Suprapubic skin (tissue), 4 donors: ENCODE measurements around the gene SDR42E2. TPM values are rescaled to one million over a fixed set of nuclear protein-coding genes. Genes with fewer than 3 reads are reported as not detected.

ENCODE experiments used
- DNase-seq, 2 donors: peaks; one replicate each; pipeline ENCODE4 v3.0.0-alpha.2; 2019; ENCODE audit warnings: low spot score in 2 of 2
- H3K27ac ChIP-seq: fragments of 200-600 bp; sonication (generic); one replicate; pipeline ENCODE4 v1.5.1; 2019
- H3K27me3 ChIP-seq: fragments of 200-600 bp; sonication (generic); one replicate; pipeline ENCODE4 v1.5.1; 2019
- H3K36me3 ChIP-seq: fragments of 200-600 bp; sonication (generic); one replicate; pipeline ENCODE4 v1.5.1; 2019
- H3K4me1 ChIP-seq: fragments of 200-600 bp; sonication (generic); one replicate; pipeline ENCODE4 v1.5.1; 2019
- H3K4me3 ChIP-seq: fragments of 200-600 bp; sonication (generic); one replicate; pipeline ENCODE4 v1.5.1; 2019; ENCODE audit warnings: mild to moderate bottlenecking
- H3K9me3 ChIP-seq: fragments of 200-600 bp; sonication (generic); one replicate; pipeline ENCODE4 v1.5.1; 2019
- CTCF ChIP-seq, 2 donors: fragments of 200-600 bp in 1 of 2; fragments of 450-650 bp in 1 of 2; sonication (generic) in 1 of 2; IDR thresholded peaks; one replicate each; pipeline ENCODE4 v1.5.1; 2016 to 2019; ENCODE audit warnings: antibody characterized with exemption in 2 of 2, mild to moderate bottlenecking in 1 of 2, moderate library complexity in 1 of 2
- EP300 ChIP-seq: sonication (generic); formaldehyde crosslinking; IDR thresholded peaks from one replicate; pipeline ENCODE4 v1.6.1; 2017; ENCODE audit warnings: antibody characterized with exemption
- POLR2A ChIP-seq, 2 donors: fragments of 450-650 bp; IDR thresholded peaks; one replicate each; pipeline ENCODE4 v1.6.1; 2017; ENCODE audit warnings: antibody characterized with exemption in 2 of 2, mild to moderate bottlenecking in 2 of 2, moderate library complexity in 2 of 2
- POLR2AphosphoS5 ChIP-seq, 3 donors: sonication (generic); formaldehyde crosslinking; IDR thresholded peaks; one replicate each; pipeline ENCODE4 v1.6.1; 2017; ENCODE audit warnings: antibody characterized with exemption in 3 of 3
- WGBS: methylation state at CpG from one replicate; pipeline ENCODE4 v1.1.5; 2018; 5-methylcytosine and 5-hydroxymethylcytosine counted together
- total RNA-seq, 4 donors: library from RNA; depleted of rRNA; stranded (reverse); fragments of >200 nt; gene quantifications; one replicate each; pipeline ENCODE4 v1.1.0, GENCODE V29; 2016

SDR42E2 gene
- total RNA-seq, 4 donors from 2014 or later, result not detected

- 0% methylated on average over 32 of the region's 74 CpGs for WGBS
Measured at GRCh38 chr16:22206013-22206841, 43.9 kb downstream of the SDR42E2 start, which contains the start of gene EEF2K. EEF2K (plus strand) TSS chr16:22206278; CDS start chr16:22225730, 19,452 bp downstream.

GRCh38 chr16:22206842-22207714 is 44.8 kb downstream of the SDR42E2 start:
- H3K4me1 ChIP-seq, result peaks cover 67% of the 10 kb centered on the region

More at GRCh38 chr16:22206013-22206841, 43.9 kb downstream of the SDR42E2 start, which contains the start of gene EEF2K:
- Histone ChIP-seq H3K27me3 (no peaks in the 10 kb centered on the region), H3K27ac (peak within 1 kb of the TSS; percentile 99), H3K4me3 (peak within 1 kb of the TSS; percentile 100), H3K4me1 (peaks cover 58% of the 10 kb centered on the region), H3K36me3 (no peaks in the 10 kb centered on the region), H3K9me3 (no peaks in the 10 kb centered on the region)
- peak; percentile 95 to 96 for DNase-seq
- TF ChIP-seq CTCF (IDR thresholded peaks at IDR 0.05) (peak; percentile 68 to 89), EP300 (no peak), POLR2A (IDR thresholded peaks at IDR 0.05) (no peak), POLR2AphosphoS5 (IDR thresholded peaks at IDR 0.05) (peak in 2 of 3 donors; percentile 56 to 93)

GRCh38 chr16:22207715-22208360 is 45.5 kb downstream of the SDR42E2 start:
- H3K4me1 ChIP-seq, result peaks cover 74% of the 10 kb centered on the region
- TF ChIP-seq POLR2A (IDR thresholded peaks at IDR 0.05) (no peak), CTCF (IDR thresholded peaks at IDR 0.05) (no peak), EP300 (no peak), POLR2AphosphoS5 (IDR thresholded peaks at IDR 0.05) (no peak)

More at GRCh38 chr16:22206842-22207714, 44.8 kb downstream of the SDR42E2 start:
- Histone ChIP-seq H3K27ac (peak overlapping the region; percentile 99), H3K36me3 (no peaks in the 10 kb centered on the region), H3K4me3 (peak overlapping the region; percentile 100), H3K27me3 (no peaks in the 10 kb centered on the region), H3K9me3 (no peaks in the 10 kb centered on the region)
- WGBS, result 7% methylated on average over 14 of the region's 35 CpGs
- TF ChIP-seq POLR2AphosphoS5 (IDR thresholded peaks at IDR 0.05) (peak in 2 of 3 donors; percentile 30 to 74), POLR2A (IDR thresholded peaks at IDR 0.05) (no peak)
- peak; percentile 94 to 95 for DNase-seq

GRCh38 chr16:22210285-22210684 is 48.0 kb downstream of the SDR42E2 start:
- Histone ChIP-seq H3K9me3 (no peaks in the 10 kb centered on the region), H3K4me1 (peaks cover 67% of the 10 kb centered on the region), H3K27ac (peak overlapping the region; percentile 20), H3K36me3 (peaks cover 3% of the 10 kb centered on the region), H3K27me3 (no peaks in the 10 kb centered on the region), H3K4me3 (no peak overlapping the region)
- WGBS, result 59% methylated on average over 6 of the region's 6 CpGs
- TF ChIP-seq POLR2AphosphoS5 (IDR thresholded peaks at IDR 0.05), result no peak
- no peak for TF ChIP-seq CTCF (IDR thresholded peaks at IDR 0.05)
- TF ChIP-seq POLR2A (IDR thresholded peaks at IDR 0.05), result no peak
- no peak for TF ChIP-seq EP300
- no peak for DNase-seq

More at GRCh38 chr16:22207715-22208360, 45.5 kb downstream of the SDR42E2 start:
- 50% methylated on average over 10 of the region's 10 CpGs for WGBS
- Histone ChIP-seq H3K27me3 (no peaks in the 10 kb centered on the region), H3K27ac (peak overlapping the region; percentile 99), H3K36me3 (no peaks in the 10 kb centered on the region), H3K4me3 (peak overlapping the region; percentile 100), H3K9me3 (no peaks in the 10 kb centered on the region)
- DNase-seq, result no peak

- DNase-seq, result no peak
- peaks cover 67% of the 10 kb centered on the region for H3K4me1 ChIP-seq
- H3K4me3 ChIP-seq, result no peak overlapping the region
- WGBS, result 84% methylated on average over 2 of the region's 2 CpGs
- H3K9me3 ChIP-seq, result no peaks in the 10 kb centered on the region
- H3K27ac ChIP-seq, result peak overlapping the region; percentile 16
- no peaks in the 10 kb centered on the region for H3K27me3 ChIP-seq
- TF ChIP-seq POLR2A (IDR thresholded peaks at IDR 0.05), result no peak
- no peak for TF ChIP-seq POLR2AphosphoS5 (IDR thresholded peaks at IDR 0.05)
- no peak for TF ChIP-seq CTCF (IDR thresholded peaks at IDR 0.05)
- TF ChIP-seq EP300, result no peak
- H3K36me3 ChIP-seq, result peaks cover 3% of the 10 kb centered on the region
Measured at GRCh38 chr16:22210854-22211253, 48.5 kb downstream of the SDR42E2 start.
